ENCODE data around the gene MUC13.
A peak's percentile ranks its signal among the peaks of the same experiment; 100 is the strongest.

The MUC13 gene

DNA sequence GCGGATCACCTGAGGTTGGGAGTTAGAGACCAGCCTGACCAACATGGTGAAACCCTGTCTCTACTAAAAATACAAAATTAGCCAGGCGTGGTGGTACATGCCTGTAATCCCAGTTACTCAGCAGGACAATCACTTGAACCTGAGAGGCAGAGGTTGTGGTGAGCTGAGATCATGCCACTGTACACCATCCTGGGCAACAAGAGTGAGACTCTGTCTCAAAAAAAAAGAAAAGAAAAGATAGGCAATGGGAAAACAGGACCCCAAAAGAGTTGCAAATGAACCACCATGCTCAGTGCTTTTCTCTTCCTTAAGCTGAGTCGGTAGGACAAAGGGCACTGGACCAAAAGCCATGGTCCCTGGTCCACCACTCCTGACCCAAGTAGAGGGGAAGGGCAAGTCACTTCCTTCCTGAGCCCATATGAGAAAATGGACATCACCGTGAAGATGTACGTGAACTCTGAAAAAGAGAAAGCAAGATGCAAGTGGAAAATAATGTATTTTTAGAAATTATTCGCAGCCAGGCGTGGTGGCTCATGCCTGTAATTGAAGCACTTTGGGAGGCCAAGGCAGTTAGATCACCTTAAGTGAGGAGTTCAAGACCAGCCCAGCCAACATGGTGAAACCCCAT, 50.0 kb downstream of the MUC13 start:
- no peak for TF ChIP-seq CTCF (conservative IDR thresholded peaks at IDR 0.05; ENCODE audit: low read depth, low read length)
- no peak for DNase-seq (ENCODE audit: low read depth)
- H3K4me3 ChIP-seq (ENCODE audit: low read depth, low read length), result no peak overlapping the region

GRCh38 chr3:124883766-124884473, 50.6 kb downstream of the MUC13 start:
- H3K4me3 ChIP-seq (ENCODE audit: low read depth, low read length), result no peak overlapping the region
- DNase-seq (ENCODE audit: low read depth), result no peak
- no peak for TF ChIP-seq CTCF (conservative IDR thresholded peaks at IDR 0.05; ENCODE audit: low read depth, low read length)

GRCh38 chr3:124882816-124883747, 51.5 kb downstream of the MUC13 start:
- no peak for TF ChIP-seq CTCF (conservative IDR thresholded peaks at IDR 0.05; ENCODE audit: low read depth, low read length)
- DNase-seq (ENCODE audit: low read depth), result peak; percentile 30
- H3K4me3 ChIP-seq (ENCODE audit: low read depth, low read length), result no peak overlapping the region

DNA sequence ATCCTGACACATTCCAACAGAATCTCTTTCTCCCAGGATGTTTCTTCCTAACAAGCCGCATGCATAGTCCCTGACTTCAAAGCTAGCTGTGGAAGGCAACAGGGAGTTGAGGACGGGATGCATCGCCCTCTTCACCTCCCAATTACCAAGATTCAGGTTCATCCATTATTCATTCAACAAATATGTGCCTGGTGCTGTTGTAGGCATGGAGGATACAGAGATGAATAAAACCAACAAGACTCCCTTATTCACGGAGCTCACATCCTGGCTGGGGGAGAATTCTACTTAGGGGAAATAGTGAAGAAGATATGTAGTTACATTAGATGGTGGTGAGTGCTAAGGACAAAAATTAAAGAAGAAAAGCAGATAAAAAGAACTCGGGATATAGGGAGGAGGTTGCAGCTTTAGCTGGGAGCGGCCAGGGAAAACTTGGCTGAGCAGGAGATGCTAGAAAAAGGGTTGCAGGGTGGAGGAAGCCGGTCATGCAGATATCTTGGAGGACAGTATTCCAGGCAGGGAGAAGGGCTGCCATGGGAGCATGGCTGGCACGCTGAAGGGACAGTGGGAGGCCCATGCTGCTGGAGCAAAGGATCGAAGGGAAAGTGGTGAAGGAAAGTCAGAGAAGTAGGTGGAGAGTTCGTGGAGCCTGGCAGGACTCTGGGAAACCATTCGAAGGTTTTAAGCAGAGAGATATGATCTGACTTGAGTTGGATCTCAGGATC, 52.4 kb downstream of the MUC13 start:
- DNase-seq (ENCODE audit: low read depth), result no peak
- TF ChIP-seq CTCF (conservative IDR thresholded peaks at IDR 0.05; ENCODE audit: low read depth, low read length), result no peak
- H3K4me3 ChIP-seq (ENCODE audit: low read depth, low read length), result no peak overlapping the region

DNA sequence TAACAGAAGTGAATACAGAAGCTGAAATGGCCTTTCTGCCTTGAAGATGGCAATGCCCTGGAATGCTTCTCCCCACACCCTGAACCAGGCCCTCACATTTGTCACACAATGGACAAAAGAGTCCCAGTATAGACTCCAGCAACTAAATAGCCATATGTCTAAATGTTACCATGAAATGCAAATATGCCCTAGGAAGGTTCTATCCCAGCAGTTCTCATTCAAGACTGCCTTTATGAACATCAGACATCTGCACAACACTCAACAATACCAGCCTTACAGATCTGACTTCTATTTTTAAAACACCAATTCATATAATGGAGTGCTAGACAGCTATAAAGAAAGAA, 55.2 kb downstream of the MUC13 start:
- DNase-seq (ENCODE audit: low read depth), result peak; percentile 23
- H3K4me3 ChIP-seq (ENCODE audit: low read depth, low read length), result no peak overlapping the region
- no peak for TF ChIP-seq CTCF (conservative IDR thresholded peaks at IDR 0.05; ENCODE audit: low read depth, low read length)

DNA sequence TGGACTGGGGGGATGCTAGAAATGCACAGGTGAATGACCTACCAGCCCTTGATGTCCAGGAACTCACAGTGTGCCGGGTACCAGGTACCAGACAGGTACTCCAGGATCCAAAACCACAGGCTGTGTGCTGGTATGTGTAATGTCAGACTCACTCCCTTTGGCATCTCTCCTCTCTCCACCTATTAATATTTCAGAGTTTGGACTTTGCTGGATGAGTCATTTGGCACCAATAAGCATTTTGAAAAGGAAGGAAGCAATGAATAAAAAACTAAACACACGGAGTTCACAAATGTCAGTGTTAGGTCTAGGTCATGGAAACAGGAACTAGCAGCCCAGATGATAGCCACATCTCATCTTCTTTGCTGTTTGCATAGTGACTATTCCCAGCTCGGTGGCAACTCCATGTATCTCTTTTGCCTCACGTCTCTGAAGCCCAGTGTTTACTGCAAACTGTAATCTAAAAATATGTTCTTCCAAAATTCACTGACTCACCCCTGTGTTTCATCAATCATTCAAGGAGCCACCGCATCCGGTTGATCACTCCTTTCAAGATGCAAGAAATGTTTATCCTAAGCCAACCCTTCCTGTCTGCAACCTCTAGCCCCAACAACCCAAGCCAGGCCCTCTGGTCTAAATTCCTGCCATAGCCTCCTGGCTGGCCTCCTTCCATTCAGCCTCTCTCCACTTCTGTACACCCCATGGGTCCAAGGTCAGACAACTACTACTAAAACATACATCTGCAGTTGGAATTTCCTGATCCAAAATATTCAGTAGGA, 55.8 kb downstream of the MUC13 start:
- DNase-seq (ENCODE audit: low read depth), result peak; percentile 90
- no peak for TF ChIP-seq CTCF (conservative IDR thresholded peaks at IDR 0.05; ENCODE audit: low read depth, low read length)
- no peak overlapping the region for H3K4me3 ChIP-seq (ENCODE audit: low read depth, low read length)

All from choroid plexus epithelial cell (primary cell).